NCI-H446 (cell line): ENCODE results near the gene CCNY.
"Not testable (repeated sequence)": the region's sequence is repeated elsewhere in the genome, so short reads cannot be mapped to it uniquely, and the experiment has no call there.

Experiments
- DNase-seq, 2 experiments: peaks; one replicate each; lab custom pipeline; 2025; lab: John Stamatoyannopoulos, UW

CCNY gene

DNA sequence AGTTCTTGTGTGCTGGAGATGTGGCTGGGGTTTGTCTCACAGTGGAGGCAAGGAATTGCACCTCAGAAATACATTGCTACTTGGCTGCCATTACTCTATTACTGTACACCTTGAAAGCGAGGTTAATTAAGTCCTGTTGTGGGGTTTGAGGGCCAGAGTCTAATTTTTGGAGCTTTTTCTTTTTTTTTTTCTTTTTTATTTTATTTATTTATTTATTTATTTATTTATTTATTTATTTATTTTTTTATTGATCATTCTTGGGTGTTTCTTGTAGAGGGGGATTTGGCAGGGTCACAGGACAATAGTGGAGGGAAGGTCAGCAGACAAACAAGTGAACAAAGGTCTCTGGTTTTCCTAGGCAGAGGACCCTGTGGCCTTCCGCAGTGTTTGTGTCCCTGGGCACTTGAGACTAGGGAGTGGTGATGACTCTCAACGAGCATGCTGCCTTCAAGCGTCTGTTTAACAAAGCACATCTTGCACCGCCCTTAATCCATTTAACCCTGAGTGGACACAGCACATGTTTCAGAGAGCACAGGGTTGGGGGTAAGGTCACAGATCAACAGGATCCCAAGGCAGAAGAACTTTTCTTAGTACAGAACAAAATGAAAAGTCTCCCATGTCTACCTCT is 69.8 kb downstream of the CCNY start:
- DNase-seq, result not testable (repeated sequence)

DNA sequence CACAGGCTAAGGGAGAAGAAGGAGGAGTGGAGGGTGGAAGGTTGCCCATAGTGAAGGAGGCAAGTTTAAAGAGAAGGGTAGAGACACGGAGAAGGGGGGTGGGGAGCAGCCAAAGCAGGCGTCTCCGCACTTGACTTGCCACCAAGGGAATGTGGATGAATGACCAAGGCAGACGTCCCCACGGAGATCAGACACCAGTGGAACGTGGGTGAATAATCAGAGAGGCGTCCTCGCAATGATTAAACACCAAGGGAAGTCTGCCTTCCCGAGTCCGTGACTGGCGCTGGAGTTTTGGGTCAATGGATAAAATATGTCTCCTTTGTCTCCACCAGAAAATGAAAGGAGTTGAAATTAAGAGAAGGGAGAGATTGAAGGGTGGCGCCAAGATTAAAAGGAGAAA is 71.4 kb downstream of the CCNY start:
- DNase-seq, result not testable (repeated sequence)

DNA sequence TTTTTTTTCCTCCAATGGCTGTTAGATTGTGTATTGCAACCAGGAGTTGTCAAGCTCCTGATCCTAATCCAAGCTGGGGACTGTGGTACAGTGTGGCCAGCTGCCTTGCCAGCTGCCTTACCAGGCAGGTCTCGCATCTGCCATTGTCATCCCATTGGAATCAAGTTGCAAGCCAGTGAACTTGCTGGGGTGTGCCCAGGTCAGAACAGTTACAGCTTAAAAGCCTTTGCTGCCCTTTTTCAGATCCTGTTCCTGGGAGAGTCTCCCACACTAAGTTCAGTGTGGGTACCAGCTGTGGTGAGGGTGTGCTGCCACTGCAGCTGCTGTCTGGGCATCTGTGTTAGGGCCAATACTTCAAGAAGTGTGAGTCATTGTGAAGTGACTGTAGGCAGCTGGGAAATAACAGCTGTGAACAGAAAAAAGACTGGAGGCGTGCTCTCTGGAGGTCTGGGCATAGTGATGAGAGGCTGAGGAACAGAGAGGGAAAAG is 72.8 kb downstream of the CCNY start:
- no peak for DNase-seq

DNA sequence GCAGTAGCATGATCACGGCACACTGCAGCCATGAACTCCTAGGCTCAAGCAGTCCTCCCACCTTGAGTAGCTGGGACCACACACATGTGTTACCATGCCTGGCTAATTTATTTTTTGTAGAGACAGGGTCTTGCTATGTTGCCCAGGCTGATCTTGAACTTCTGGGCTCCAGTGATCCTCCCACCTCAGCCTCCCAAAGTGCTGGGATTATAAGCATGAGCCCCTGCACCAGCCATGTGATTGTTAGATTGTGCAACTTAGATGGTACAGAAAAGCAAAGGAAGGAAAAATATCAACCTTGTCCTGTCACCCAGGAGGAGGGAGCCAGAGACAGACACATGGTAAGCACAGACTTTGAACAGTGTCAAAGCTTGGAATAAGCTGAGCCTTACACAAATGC is 73.5 kb downstream of the CCNY start:
- DNase-seq, result no peak

DNA sequence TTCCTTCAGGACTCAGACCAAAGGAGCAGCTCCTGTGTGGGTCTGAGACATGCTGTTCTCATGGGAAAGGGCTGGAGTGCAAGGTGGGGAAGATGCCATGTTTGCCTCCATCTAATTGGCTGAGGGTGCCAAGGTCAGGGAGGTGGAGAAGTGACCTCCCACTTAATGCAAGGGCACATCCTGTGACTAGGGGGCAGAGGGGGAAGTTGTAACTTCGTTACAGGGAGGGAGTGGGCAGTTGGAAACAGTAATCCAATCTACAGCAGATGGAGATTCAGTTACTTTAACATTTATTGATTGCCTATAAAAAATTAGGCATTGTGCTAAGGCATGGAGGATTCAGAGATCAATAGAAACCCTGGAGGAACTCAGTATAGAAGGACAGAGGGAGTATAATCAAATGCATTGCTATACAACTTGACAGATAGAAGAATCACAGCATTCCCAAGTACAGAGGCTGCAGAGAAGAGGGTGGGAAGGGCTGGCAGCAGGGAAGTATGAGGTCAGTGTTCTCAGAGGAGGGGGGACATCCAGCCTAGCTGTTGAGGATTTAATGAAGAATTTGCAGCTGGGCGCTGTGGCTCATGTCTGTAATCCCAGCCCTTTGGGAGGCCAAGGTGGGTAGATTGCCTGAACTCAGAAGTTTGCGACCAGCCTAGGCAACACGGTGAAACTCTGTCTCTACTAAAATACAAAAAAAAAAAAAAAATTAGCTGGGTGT is 75.9 kb downstream of the CCNY start:
- DNase-seq, result no peak

DNA sequence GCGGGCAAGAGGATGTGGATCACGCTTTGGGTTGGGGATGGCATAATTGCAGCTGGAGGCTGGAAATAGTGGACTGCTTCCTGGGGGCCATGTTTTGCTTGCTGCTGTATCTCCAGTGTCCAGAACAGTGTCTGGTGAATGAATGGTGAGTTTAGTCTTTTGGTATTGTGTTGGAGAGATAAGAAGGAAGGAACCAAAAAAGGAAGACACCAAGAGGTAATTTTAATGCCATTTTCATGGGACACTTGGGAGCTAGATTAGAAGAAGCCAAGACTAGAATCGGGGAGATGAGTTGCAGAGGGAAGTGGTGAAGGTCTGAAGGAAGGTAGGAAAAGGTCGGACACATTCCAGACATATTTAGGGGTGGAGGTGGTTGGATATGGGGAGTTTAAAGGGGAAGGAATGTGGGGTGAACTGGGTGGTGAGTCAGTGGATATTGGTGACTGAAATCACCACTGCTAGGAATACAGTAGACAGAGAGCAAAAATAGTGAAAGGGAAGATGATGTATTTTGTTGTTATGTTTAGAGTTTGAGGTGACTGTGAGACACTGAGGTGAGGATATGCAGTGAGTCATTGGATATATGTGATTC is 76.7 kb downstream of the CCNY start:
- no peak for DNase-seq

DNA sequence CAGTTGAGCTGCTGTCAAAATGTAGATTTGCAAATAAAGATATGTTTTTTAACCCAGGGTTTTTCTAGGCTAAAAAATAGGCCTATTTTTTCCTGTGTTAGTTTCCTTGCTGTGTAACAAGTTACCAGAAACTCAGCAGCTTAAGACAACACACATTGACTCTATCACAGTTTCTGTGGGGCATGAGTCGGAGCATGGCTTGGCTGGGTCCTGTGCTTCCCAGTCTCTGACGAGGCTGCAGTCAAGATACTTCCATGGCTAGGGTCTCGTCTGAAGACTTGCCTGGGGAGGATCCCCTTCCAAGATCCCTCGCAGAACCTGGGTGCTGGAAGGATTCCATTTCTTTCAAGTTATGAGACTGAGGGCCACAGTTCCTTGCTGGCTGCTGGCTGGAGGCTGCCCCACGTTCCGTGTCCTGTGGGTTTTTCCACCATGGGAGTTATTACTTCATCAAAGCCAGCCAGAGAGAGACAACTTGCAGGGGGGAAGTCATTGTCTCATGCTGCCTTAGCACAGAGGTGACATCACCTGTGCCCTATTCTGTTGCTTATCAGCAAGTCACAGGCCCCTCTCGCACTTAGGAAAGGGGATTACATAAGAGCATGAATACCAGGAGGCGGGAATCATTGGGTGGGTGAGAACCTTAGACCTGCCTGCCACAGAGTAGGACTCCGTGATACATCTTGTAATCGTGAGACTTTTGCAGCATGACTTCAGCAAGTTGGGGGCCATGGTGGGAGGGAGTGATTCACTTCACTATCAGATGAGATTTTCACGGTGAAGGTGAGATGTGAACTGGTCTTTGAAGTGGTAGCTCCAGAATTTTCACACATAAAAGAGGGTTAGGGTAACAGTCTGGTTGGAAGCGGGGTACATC is 77.9 kb downstream of the CCNY start:
- DNase-seq, result no peak

DNA sequence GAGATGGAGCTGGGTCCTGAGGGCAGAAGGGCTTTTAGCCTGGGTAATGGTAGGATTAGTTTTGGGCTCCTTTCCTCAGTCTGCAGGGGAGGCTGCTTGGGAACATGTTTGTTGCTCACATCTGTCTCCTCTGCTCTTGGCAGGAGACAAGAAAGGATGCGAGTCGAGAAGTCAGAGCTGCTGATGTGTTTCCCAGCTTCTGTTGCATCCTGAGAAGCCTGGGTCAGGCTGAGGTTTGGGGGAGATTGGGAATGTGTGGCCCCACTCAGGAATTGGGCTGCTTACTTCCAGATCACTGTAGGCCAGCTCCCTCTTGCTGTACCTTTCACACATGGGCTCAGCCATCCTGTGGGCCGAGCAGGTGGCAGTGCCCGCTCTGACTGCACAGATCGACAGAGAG is 79.2 kb downstream of the CCNY start:
- no peak for DNase-seq

DNA sequence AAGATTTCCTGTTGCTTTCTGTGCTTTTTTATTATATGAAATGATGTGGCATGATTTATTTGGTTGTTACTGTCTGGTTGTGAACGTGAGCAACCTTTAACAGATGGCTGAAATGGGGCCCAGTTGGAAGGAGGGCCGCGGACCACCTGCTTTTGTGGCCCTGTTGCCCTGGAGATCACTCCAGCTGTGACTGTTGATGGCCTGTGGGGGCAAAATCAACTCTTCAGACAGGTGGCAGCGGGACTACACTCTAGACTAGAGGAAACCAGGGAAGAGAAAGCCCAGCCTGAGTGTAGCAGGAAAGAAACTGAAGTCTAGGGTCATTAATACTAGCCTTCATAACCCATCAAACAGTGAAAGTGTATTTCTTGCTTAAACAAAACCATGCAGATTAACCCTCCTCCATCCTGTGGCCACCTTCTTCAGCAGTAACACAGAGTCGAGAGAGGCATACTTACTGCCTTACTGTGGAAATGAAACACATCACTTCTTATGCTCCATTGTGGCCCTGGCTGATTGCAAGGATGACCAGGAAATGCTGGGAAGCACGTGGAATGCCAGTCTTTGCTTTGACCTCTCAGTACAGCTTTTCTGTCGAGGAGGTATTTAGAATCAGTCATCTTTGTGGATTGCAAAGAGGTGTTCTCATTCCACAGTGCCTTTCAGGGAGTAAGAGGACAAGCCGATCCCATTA is 80.5 kb downstream of the CCNY start:
- no peak for DNase-seq

DNA sequence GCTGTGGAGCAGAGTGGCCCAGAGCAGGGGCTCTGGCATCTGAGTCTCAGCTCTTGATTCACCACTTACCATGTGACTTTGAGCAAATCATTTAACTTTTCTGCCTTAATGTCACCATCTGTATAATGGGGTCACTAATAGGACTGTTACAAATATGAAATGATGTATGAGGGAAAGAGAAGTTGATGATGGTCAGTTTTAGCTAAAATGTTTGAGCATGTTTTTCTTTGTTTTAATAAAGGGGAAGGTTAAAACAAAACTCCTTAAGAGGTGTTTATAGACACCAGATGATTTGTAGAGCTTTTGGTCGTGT is 81.0 kb downstream of the CCNY start:
- no peak for DNase-seq

DNA sequence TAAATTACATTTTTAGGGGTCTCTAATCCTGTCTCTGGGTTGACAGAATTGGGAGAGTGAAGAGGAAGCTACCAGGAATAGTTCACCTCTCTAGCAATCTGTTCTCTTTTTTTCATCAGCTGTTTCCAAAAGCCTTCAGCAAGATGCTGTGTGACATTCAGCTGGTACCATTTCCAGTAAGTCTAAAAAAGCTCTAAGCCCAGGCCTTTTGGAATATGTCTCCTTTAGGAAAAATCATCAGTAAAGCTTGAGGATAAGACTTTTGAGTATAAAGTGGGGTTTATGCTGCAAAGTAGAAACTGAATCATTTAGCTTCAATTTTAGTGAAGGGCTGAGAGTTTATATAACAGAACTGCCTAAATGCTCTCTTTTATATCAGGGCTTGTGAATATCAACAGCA is 81.5 kb downstream of the CCNY start:
- DNase-seq, result no peak

DNA sequence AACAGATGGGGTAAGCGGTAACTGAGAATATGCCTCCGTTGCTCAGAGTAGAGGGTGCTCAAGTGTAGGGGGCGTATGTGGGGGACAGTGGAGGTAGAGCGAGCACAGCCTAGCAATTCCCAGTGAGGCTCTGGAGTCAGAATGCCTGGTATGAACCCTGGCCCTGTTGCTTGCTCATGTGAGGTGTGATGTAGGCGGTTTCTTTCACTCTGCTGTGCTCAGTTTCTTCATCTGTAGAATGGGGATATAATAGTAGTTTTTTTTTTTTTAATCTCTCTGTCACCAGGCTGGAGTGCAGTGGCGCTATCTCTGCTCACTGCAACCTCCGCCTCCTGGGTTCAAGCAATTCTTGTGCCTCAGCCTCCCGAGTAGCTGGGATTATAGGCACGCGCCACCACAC is 82.3 kb downstream of the CCNY start:
- not testable (repeated sequence) for DNase-seq

DNA sequence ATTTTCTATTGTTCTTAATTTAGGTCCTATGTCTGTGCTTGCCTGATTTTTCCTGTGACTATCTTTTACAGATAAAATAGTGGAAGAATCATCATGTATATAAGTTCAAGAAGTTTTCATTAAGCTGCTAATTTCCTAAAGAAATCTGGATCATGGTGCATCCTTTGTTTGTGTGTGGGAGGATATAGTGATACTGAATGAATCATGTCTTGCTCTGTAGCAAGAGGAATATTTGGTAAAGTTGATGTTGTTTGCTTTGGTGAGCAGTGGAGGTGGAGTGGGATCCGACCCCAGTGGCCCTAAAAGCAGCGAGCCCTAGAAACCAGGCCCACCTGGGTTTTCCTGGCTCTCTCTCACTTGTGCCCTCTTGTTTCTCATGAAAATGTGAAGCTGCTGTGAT is 83.7 kb downstream of the CCNY start:
- no peak for DNase-seq

DNA sequence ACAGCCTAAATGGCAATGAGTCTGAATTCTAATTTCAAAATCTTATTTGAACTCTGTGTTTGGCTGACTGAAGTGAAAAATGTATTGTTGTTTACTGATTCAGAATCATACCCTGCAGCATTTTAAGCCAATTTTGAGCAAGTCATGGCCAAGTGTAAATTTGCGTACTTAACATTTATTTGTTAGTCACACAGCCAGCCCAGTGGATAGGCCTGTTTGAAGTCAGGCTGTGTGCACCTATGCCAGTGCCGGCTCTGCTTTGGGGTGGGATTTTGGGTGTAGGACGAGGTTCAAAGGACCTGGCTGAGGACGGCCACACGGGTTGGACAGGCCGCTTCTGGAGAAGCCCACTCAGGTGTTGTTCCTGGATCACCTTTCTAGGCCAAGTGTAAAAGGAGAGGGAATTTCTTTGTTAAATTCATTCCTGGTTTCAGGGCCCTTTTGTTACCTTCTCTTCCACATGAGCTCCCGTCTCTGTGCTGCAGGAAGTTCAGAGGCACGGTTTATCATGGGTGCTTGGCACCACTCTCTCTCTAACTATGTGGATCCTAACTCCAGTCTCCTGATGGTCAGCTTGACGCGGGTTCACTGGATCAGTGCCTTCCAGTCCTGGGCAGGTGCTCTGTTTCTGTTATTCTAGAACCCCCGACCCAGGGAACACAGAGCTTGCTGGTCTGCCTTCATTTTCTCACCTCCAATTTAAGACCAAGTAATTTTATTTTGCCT is 84.7 kb downstream of the CCNY start:
- no peak for DNase-seq

DNA sequence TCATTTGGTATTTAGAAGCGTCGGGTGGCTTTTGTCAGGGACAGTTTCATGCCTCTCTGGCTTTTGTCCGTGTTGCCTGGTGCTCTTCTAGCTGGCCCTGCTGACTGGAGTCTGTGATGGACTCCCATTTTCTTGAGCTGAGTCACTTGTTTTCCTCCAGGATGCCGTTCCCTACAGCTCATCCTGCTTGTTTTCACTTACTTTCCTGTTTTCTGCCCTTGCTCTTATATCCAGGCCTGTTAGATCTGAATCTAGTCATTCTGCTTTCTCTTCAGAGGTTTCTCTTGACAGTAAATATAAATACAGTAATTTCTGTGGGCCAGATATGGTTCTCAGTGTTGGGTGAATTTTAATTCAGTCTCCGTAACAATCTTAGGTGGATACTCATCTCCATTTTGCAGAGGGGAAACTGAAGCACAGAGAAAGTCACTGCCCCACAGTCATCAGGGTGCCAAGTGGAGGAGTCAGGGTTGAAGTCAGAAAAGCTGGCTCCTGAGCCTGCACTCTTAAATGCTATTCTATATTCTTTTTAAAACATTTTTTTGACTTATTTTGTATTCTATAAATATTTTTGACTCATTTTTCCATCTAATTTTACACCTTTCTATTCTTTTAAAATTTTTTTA is 85.4 kb downstream of the CCNY start:
- no peak for DNase-seq

DNA sequence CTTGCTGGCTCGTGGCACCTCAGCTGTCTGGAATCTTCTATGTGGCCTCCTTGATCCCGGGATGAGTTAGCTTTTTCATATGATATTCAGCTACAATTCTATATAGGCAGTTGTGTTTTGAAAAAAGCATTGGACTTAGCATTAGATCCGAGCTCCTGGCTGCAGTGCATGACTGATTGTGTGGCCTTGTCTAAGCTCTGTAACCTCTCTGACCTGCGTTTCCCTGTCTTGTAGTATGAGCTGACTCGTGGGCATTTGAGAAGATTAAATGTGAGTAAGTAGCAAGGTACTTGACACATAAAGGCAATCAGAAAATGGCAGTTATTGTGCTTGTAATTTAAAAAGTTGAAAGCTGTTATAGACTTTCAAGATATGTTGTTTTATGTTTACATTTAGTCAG is 85.9 kb downstream of the CCNY start:
- no peak for DNase-seq

DNA sequence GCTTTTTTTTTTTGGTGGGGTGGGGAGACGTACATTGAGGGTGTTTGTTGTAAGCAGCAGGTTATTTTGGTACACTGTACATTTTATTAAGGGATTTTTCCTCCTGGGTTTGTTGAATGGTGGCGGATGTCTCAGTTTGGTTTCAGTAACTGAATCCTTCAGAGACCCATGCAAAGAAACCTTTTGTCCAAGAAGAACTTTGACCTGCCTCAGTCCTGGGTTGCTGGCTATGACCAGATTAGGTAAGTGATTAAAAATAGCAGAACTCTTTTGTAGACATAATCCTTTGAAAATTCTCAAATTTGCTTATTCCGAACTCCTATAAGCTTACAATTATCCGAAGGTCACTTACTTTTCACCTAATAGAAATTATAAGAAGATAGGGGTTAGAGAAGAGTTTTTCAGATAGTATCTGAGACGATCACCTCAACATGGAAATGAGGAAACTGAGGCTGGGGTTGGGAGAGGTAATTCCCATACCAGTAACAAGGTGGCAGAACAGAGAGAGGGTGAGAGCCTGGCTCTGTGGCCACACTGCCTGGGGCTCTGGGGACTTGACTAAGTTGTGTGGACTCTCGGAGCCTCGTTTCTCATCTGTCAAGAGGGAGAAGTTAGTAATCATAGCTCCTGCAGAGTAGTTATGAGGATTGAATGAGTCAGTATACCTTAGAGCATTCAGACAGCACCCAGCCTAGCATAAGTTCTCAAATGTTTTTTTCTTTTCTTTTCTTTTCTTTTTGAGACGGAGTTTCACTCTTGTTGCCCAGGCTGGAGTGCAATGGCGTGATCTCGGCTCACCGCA is 87.4 kb downstream of the CCNY start:
- DNase-seq, result no peak

DNA sequence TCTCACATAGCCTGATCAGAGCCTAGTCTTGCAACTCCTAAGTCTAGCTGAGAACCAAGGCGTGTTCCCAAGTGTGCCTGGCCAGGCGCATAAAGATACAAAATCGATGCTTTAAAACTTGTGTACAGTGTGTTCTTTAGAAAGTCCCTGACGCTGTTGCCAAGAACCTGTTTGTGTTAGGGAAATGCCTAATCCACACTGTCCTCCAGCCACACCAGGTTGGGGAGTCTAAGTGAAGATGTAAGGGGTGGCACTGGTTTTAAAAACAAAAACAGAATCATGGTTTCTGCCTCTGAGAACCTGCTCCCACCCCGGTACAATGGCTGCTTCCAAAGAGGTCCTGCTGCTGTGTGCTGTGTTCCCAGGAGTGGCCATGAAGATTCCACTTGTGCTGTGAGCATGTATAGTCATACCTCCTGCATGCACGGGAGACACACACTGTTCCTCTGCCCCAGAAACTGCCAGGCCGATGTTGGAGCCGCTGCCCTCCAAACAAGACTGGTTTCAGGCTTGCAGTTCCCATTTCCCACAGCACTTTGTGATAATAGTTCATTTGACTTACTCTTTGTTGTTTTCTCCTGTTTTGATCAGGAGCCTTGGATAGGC is 88.5 kb downstream of the CCNY start:
- no peak for DNase-seq

DNA sequence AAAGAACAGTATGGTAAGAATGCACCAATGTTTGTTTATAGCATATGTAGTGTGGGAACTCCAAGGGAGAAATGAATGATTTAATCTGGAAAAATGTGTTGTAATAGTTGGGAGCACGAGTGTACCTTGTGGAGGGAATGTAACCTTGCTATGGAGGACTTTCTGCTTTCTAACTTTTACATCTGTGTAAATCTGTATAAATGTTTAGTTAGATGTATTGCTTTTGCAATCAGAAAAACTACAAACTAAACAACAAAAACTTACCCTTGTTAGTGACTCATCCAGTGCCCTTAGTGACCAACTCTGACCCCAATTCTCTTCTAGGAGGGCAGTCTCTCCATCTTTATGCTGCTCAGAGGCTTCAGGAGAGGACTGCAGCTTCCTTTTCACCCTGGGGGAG is 89.3 kb downstream of the CCNY start:
- no peak for DNase-seq

DNA sequence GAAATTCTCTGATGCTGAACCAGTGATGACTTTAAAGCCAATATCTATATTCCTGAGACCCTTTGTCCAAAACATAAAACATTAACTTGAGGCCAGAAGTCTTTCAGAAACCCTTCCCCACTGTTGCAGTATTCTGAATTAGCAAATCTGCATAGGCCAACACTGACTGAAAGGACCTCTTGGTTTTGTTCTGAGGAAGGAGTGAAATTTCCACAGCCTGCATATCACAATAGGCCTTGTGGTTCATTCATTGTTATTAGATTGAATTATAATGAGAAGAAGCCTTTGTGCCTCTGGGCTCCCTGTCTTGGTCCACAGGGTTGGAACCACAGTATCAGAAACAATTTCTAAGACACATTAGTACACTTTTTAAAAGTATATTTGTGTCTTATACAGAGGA is 90.3 kb downstream of the CCNY start:
- no peak for DNase-seq
